HepG2 (cell line): Measurements from ENCODE around the gene MMP7. TPM values are rescaled to one million over a fixed set of nuclear protein-coding genes. Genes with fewer than 3 reads are reported as not detected.

Experiments
- FOXO1 ChIP-seq: sonication (generic); formaldehyde crosslinking; IDR thresholded peaks from 2 replicates; pipeline ENCODE4 v1.4.0; 2020; ENCODE audit warnings: missing genetic modification reagents
- KIAA2018 ChIP-seq: sonication (generic); formaldehyde crosslinking; IDR thresholded peaks from 2 replicates; pipeline ENCODE4 v1.5.0; 2020; ENCODE audit warnings: mild to moderate bottlenecking, missing genetic modification reagents, borderline replicate concordance
- SIX4 ChIP-seq: sonication (generic); formaldehyde crosslinking; IDR thresholded peaks from 2 replicates; pipeline ENCODE4 v1.4.0; 2020; ENCODE audit warnings: missing genetic modification reagents
- SMAD9 ChIP-seq: sonication (generic); formaldehyde crosslinking; IDR thresholded peaks from 2 replicates; pipeline ENCODE4 v1.5.1; 2020; ENCODE audit warnings: mild to moderate bottlenecking, missing genetic modification reagents
- TARDBP ChIP-seq: sonication (generic); formaldehyde crosslinking; IDR thresholded peaks from 2 replicates; pipeline ENCODE4 v1.8.0; 2022; ENCODE audit warnings: mild to moderate bottlenecking, missing genetic modification reagents
- TRIM22 ChIP-seq: fragments of 450-650 bp; IDR thresholded peaks from 2 replicates; pipeline ENCODE4 v1.6.1; 2017
- ZBTB26 ChIP-seq: IDR thresholded peaks from 2 replicates; pipeline ENCODE4 v1.6.1; 2016; ENCODE audit warnings: missing compliant biosample characterization, missing genetic modification reagents, borderline replicate concordance
- ZNF383 ChIP-seq: sonication (generic); formaldehyde crosslinking; IDR thresholded peaks from 2 replicates; pipeline ENCODE4 v1.4.0; 2020; ENCODE audit warnings: missing genetic modification reagents, mild to moderate bottlenecking, borderline replicate concordance
- ZNF629 ChIP-seq: sonication (generic); formaldehyde crosslinking; conservative IDR thresholded peaks from 2 replicates; pipeline ENCODE4 v1.5.0; 2020; ENCODE audit warnings: missing genetic modification reagents
- ZNF687 ChIP-seq: sonication (generic); formaldehyde crosslinking; IDR thresholded peaks from 2 replicates; pipeline ENCODE4 v1.5.1; 2020; ENCODE audit warnings: mild to moderate bottlenecking, missing genetic modification reagents, moderate library complexity
- polyA plus RNA-seq, 8 experiments: library from polyadenylated mRNA; depleted of rRNA in 3 of 8; stranded (reverse) in 7 of 8; unstranded in 1 of 8; fragments of >200 nt; fragmentation: Illumina TruSeq in 4 of 8; extraction: Trizol in 4 of 8; gene quantifications; 2 replicates each; pipeline versions ENCODE4 v1.2.1 to v1.2.3, GENCODE V29; 2011 to 2016; ENCODE audit warnings: low read depth in 4 of 8, missing spikeins in 1 of 8, mixed read lengths in 1 of 8; ENCODE audit not compliant: insufficient read depth in 1 of 8
- total RNA-seq, 5 experiments: library from RNA; depleted of rRNA; stranded (reverse); fragments of >200 nt; fragmentation: Illumina TruSeq; extraction: Trizol; gene quantifications; 2 replicates each; pipeline ENCODE4 v1.2.3, GENCODE V29; 2016; ENCODE audit warnings: low read depth in 1 of 5

Gene MMP7
- total and polyA plus RNA-seq, 2 of the 13 experiments (the other 11 are each of a cell fraction or from before 2014, with no cell fraction given), result 0.17 TPM; not detected in 1

- TF ChIP-seq KIAA2018 (CRISPR knock-in tag), result no peak
- no peak for TF ChIP-seq TARDBP (CRISPR knock-in tag)
- no peak for TF ChIP-seq FOXO1 (CRISPR knock-in tag)
- TF ChIP-seq ZNF687 (CRISPR knock-in tag), result no peak
- no peak for TF ChIP-seq TRIM22
- TF ChIP-seq ZBTB26 (CRISPR knock-in tag), result no peak
- TF ChIP-seq SMAD9 (CRISPR knock-in tag), result no peak
- TF ChIP-seq ZNF629, result no peak
- no peak for TF ChIP-seq ZNF383 (CRISPR knock-in tag)
- TF ChIP-seq SIX4, result no peak
Measured at GRCh38 chr11:102568851-102569250, 38.3 kb upstream of the MMP7 start (continued).
